H9 (cell line): ENCODE data around the gene NSL1. TPM values are rescaled to one million over a fixed set of nuclear protein-coding genes. Genes with fewer than 3 reads are reported as not detected.

Experiments used
- DNase-seq: peaks from one replicate; pipeline ENCODE4 v3.0.0-alpha.2; 2017
- H2AFZ ChIP-seq: one replicate; pipeline ENCODE4 v1.6.1; 2013; ENCODE audit warnings: mild to moderate bottlenecking, low read length, control low read depth, moderate library complexity
- H2AK5ac ChIP-seq: 2 replicates; pipeline ENCODE4 v1.6.1; 2013; ENCODE audit warnings: low read length, control low read depth, mixed read lengths; ENCODE audit not compliant: insufficient read length
- H2BK120ac ChIP-seq: one replicate; pipeline ENCODE4 v1.6.1; 2013; ENCODE audit warnings: low read depth, mild to moderate bottlenecking, low read length, control low read depth, inconsistent platforms; ENCODE audit not compliant: poor library complexity, severe bottlenecking
- H2BK12ac ChIP-seq: 2 replicates; pipeline ENCODE4 v1.6.1; 2013; ENCODE audit warnings: low read length, control low read depth, mixed read lengths, low read depth; ENCODE audit not compliant: insufficient read length
- H2BK15ac ChIP-seq: 2 replicates; pipeline ENCODE4 v1.6.1; 2013; ENCODE audit warnings: low read depth, low read length, control low read depth
- H2BK20ac ChIP-seq: one replicate; pipeline ENCODE4 v1.6.1; 2013; ENCODE audit warnings: low read depth, mild to moderate bottlenecking, low read length, control low read depth, inconsistent platforms; ENCODE audit not compliant: poor library complexity, severe bottlenecking
- H2BK5ac ChIP-seq: 2 replicates; pipeline ENCODE4 v1.6.1; 2013; ENCODE audit warnings: low read length, control low read depth, mixed read lengths; ENCODE audit not compliant: insufficient read length
- H3K14ac ChIP-seq: 2 replicates; pipeline ENCODE4 v1.6.1; 2013; ENCODE audit warnings: low read length, control low read depth; ENCODE audit not compliant: insufficient read depth
- H3K18ac ChIP-seq: 2 replicates; pipeline ENCODE4 v1.6.1; 2013; ENCODE audit warnings: low read depth, mild to moderate bottlenecking, mixed read lengths, low read length, control low read depth; ENCODE audit not compliant: insufficient read length
- H3K23ac ChIP-seq: 2 replicates; pipeline ENCODE4 v1.6.1; 2013; ENCODE audit warnings: low read length, control low read depth, mixed read lengths, low read depth; ENCODE audit not compliant: insufficient read length
- H3K23me2 ChIP-seq: 2 replicates; pipeline ENCODE4 v1.6.1; 2013; ENCODE audit warnings: low read depth, mild to moderate bottlenecking, mixed read lengths, low read length, control low read depth; ENCODE audit not compliant: insufficient read length, poor library complexity, severe bottlenecking
- H3K27ac ChIP-seq: 2 replicates; pipeline ENCODE4 v1.5.1; 2013; ENCODE audit warnings: low read length, control low read depth, mixed read lengths, low read depth; ENCODE audit not compliant: insufficient read length
- H3K27me3 ChIP-seq: 2 replicates; pipeline ENCODE4 v1.6.1; 2013; ENCODE audit warnings: low read length, control low read depth, inconsistent platforms; ENCODE audit not compliant: insufficient read depth
- H3K4ac ChIP-seq: 2 replicates; pipeline ENCODE4 v1.6.1; 2013; ENCODE audit warnings: low read depth, mild to moderate bottlenecking, control low read depth, inconsistent platforms, low read length, moderate library complexity
- H3K4me1 ChIP-seq: 2 replicates; pipeline ENCODE4 v1.6.1; 2013; ENCODE audit warnings: low read length, control low read depth, inconsistent platforms; ENCODE audit not compliant: insufficient read depth
- H3K4me2 ChIP-seq: 2 replicates; pipeline ENCODE4 v1.6.1; 2013; ENCODE audit warnings: low read length, control low read depth, mixed read lengths; ENCODE audit not compliant: insufficient read length, insufficient read depth
- H3K56ac ChIP-seq: 2 replicates; pipeline ENCODE4 v1.6.1; 2013; ENCODE audit warnings: low read depth, mild to moderate bottlenecking, mixed read lengths, low read length, control low read depth; ENCODE audit not compliant: insufficient read length
- H3K79me1 ChIP-seq: 2 replicates; pipeline ENCODE4 v1.6.1; 2013; ENCODE audit warnings: low read depth, mild to moderate bottlenecking, moderate library complexity, low read length, control low read depth, inconsistent platforms; ENCODE audit not compliant: insufficient read depth, poor library complexity, severe bottlenecking
- H3K79me2 ChIP-seq: 2 replicates; pipeline ENCODE4 v1.6.1; 2013; ENCODE audit warnings: low read length, control low read depth, inconsistent platforms; ENCODE audit not compliant: insufficient read depth
- H3K9ac ChIP-seq: 2 replicates; pipeline ENCODE4 v1.6.1; 2013; ENCODE audit warnings: low read length, control low read depth, mixed read lengths; ENCODE audit not compliant: insufficient read length; ENCODE audit errors: extremely low read depth
- H3K9me3 ChIP-seq: one replicate; pipeline ENCODE4 v1.6.1; 2013; ENCODE audit warnings: low read depth, low read length, inconsistent platforms; ENCODE audit not compliant: control insufficient read depth
- H3T11ph ChIP-seq: one replicate; pipeline ENCODE4 v1.6.1; 2013; ENCODE audit warnings: mild to moderate bottlenecking, low read length, control low read depth, inconsistent platforms
- H4K20me1 ChIP-seq: one replicate; pipeline ENCODE4 v1.6.1; 2013; ENCODE audit not compliant: control insufficient read depth, insufficient read length, insufficient read depth
- H4K5ac ChIP-seq: 2 replicates; pipeline ENCODE4 v1.6.1; 2013; ENCODE audit warnings: low read depth, mild to moderate bottlenecking, mixed read lengths, low read length, control low read depth; ENCODE audit not compliant: insufficient read length
- H4K8ac ChIP-seq: replicated peaks from 2 replicates; pipeline ENCODE4 v1.6.1; 2013; ENCODE audit warnings: low read length, control low read depth, mixed read lengths, low read depth; ENCODE audit not compliant: insufficient read length
- H4K91ac ChIP-seq: 2 replicates; pipeline ENCODE4 v1.6.1; 2013; ENCODE audit warnings: low read depth, mild to moderate bottlenecking, moderate library complexity, mixed read lengths, low read length, control low read depth; ENCODE audit not compliant: insufficient read length
- H3K27ac Mint-ChIP-seq, 3 experiments: 2 replicates in 2 of 3; 3 replicates in 1 of 3; pipeline ENCODE4 v1.8.0; 2020 to 2021; ENCODE audit warnings: mixed read lengths in 3 of 3, mild to moderate bottlenecking in 1 of 3, moderate library complexity in 1 of 3
- H3K27me3 Mint-ChIP-seq: 2 replicates; pipeline ENCODE4 v1.8.0; 2021; ENCODE audit warnings: low read depth, mild to moderate bottlenecking, moderate library complexity, mixed read lengths
- H3K36me3 Mint-ChIP-seq, 3 experiments: 2 replicates in 2 of 3; 3 replicates in 1 of 3; pipeline ENCODE4 v1.8.0; 2020 to 2021; ENCODE audit warnings: low read depth in 3 of 3, mixed read lengths in 3 of 3; ENCODE audit not compliant: insufficient read depth in 1 of 3
- H3K4me1 Mint-ChIP-seq, 2 experiments: 2 replicates each; pipeline ENCODE4 v1.8.0; 2020; ENCODE audit warnings: mixed read lengths in 2 of 2
- H3K4me3 Mint-ChIP-seq, 2 experiments: 2 replicates in 1 of 2; 3 replicates in 1 of 2; pipeline ENCODE4 v1.8.0; 2020 to 2021; ENCODE audit warnings: mild to moderate bottlenecking in 2 of 2, mixed read lengths in 2 of 2, moderate library complexity in 1 of 2
- H3K9me3 Mint-ChIP-seq, 2 experiments: 2 replicates in 1 of 2; 3 replicates in 1 of 2; pipeline ENCODE4 v1.8.0; 2020; ENCODE audit warnings: mild to moderate bottlenecking in 2 of 2, mixed read lengths in 2 of 2, moderate library complexity in 1 of 2
- WGBS: extraction: QIAGEN DNeasy Blood & Tissue Kit; methylation state at CpG from one replicate; pipeline ENCODE4 v1.1.7; 2013; ENCODE audit warnings: missing lambda C conversion rate, low lambda C conversion rate, mixed read lengths; ENCODE audit not compliant: insufficient read length; ENCODE audit errors: extremely low coverage; 5-methylcytosine and 5-hydroxymethylcytosine counted together
- total RNA-seq: library from RNA; stranded (reverse); gene quantifications from 2 replicates; pipeline ENCODE4 v1.2.1, GENCODE V29; 2021
- TF ChIP-seq, protein P1 (sequence below): fragments of 200-600 bp; sonication (generic); conservative IDR thresholded peaks from 3 replicates; pipeline ENCODE4 v1.8.0; 2021; ENCODE audit warnings: antibody characterized with exemption, mild to moderate bottlenecking

Gene NSL1
- total RNA-seq, 1 experiment from 2014 or later = 49.3 TPM

DNA sequence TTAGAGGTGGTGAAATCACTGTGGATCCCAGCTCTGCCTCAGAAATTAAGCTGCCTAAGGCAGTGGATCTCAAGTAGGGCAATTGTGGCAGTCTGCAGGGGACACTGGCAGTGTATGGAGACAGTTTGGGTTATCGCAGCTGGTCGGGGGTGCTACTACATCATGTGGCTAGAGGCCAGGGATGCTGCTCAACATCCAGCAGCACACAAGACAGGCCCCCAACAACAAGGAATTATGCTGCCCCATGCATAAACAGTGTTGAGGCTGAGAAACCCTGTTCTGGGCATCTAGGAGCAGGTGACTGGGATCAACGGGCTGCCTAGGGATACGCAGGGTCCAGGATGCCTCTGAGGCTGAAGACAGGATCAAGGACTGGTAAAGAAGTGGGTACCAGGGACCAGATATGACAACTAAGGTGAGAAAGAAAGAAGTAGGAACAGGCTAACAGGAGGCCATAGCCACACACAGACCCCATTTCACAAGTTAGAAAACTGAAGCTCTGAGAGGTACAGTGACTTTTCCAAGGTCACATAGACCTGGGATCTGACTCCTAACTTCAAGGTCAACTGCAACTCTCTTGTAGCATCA, 100.7 kb downstream of the NSL1 start:
- Histone ChIP-seq H3K9ac (no peak overlapping the region), H3K23me2 (no peaks in the 10 kb centered on the region), H4K91ac (no peak overlapping the region), H3K27ac (no peak overlapping the region), H3K4me1 (peaks cover 5% of the 10 kb centered on the region; the same call in 1 of the 2 replicates), H3K79me1 (no peaks in the 10 kb centered on the region), H3K23ac (no peak overlapping the region), H3K18ac (no peak overlapping the region), H3K4me2 (no peak overlapping the region), H3K4ac (no peak overlapping the region), H3T11ph (no peak overlapping the region), H3K79me2 (no peaks in the 10 kb centered on the region), H3K56ac (no peak overlapping the region), H2BK15ac (no peak overlapping the region), H2BK20ac (no peak overlapping the region), H2AK5ac (no peak overlapping the region), H2BK5ac (no peak overlapping the region), H3K27me3 (no peaks in the 10 kb centered on the region), H2BK12ac (no peak overlapping the region), H3K9me3 (no peaks in the 10 kb centered on the region), H3K14ac (no peak overlapping the region), H4K5ac (no peak overlapping the region), H4K8ac (no peak overlapping the region), H2BK120ac (no peak overlapping the region), H4K20me1 (no peaks in the 10 kb centered on the region), H2AFZ (no peak overlapping the region)
- H3K4me1 Mint-ChIP-seq = 0 out of 4 replicates have a peak, but pooled peaks cover 0 to 3% of the 10 kb centered on the region in 2 experiments
- H3K27me3 Mint-ChIP-seq = peaks cover 27% of the 10 kb centered on the region
- DNase-seq = no peak
- no peaks in the 10 kb centered on the region for H3K36me3 Mint-ChIP-seq
- H3K27ac Mint-ChIP-seq = no peak overlapping the region
- H3K9me3 Mint-ChIP-seq = no peaks in the 10 kb centered on the region
- TF ChIP-seq, protein P1, sequence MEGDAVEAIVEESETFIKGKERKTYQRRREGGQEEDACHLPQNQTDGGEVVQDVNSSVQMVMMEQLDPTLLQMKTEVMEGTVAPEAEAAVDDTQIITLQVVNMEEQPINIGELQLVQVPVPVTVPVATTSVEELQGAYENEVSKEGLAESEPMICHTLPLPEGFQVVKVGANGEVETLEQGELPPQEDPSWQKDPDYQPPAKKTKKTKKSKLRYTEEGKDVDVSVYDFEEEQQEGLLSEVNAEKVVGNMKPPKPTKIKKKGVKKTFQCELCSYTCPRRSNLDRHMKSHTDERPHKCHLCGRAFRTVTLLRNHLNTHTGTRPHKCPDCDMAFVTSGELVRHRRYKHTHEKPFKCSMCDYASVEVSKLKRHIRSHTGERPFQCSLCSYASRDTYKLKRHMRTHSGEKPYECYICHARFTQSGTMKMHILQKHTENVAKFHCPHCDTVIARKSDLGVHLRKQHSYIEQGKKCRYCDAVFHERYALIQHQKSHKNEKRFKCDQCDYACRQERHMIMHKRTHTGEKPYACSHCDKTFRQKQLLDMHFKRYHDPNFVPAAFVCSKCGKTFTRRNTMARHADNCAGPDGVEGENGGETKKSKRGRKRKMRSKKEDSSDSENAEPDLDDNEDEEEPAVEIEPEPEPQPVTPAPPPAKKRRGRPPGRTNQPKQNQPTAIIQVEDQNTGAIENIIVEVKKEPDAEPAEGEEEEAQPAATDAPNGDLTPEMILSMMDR = no peak
- no CpG with 5 or more reads among the region's 4 CpGs for WGBS
- no peak overlapping the region for H3K4me3 Mint-ChIP-seq
